Sigmoid colon (tissue), 4 donors: Measurements from ENCODE around the gene GLS2.

Experiments used
- EP300 ChIP-seq, 4 donors: sonication (generic); formaldehyde crosslinking; IDR thresholded peaks; one replicate each; pipeline ENCODE4 v1.6.1; 2017; ENCODE audit warnings: antibody characterized with exemption in 4 of 4
- POLR2A ChIP-seq, 2 donors: fragments of 450-650 bp; IDR thresholded peaks; one replicate each; pipeline ENCODE4 v1.6.1; 2016; ENCODE audit warnings: antibody characterized with exemption in 2 of 2, mild to moderate bottlenecking in 2 of 2, moderate library complexity in 2 of 2
- TF ChIP-seq, protein P1 (sequence below), 4 experiments: fragments of 450-650 bp in 3 of 4; fragments of 200-600 bp in 1 of 4; IDR thresholded peaks; one replicate each; pipeline ENCODE4 v1.5.1; 2016 to 2019; ENCODE audit warnings: antibody characterized with exemption in 4 of 4, mild to moderate bottlenecking in 3 of 4, moderate library complexity in 2 of 4

DNA sequence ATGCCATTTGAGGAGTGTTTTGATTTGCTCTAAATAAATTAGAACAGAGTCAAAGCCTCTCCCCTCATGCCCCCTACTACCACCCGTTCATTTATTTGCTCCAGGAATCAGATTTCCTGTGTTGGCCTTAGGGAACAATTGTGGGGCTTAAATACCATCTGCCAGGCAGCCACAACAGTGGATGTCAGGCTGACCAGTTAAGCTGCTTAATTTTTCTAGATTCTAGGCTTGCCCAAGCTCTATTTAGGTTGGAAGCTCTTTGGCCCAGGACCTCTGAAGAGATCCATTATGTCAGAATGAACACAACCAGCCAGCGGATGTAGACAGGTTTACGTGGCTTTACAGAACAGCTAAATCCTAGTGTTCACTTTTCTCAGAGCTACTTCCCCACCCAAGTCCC lies 37.7 kb downstream of the GLS2 start:
- TF ChIP-seq POLR2A (IDR thresholded peaks at IDR 0.05) (no peak), EP300 (IDR thresholded peaks at IDR 0.05) (no peak)
- TF ChIP-seq, protein P1, sequence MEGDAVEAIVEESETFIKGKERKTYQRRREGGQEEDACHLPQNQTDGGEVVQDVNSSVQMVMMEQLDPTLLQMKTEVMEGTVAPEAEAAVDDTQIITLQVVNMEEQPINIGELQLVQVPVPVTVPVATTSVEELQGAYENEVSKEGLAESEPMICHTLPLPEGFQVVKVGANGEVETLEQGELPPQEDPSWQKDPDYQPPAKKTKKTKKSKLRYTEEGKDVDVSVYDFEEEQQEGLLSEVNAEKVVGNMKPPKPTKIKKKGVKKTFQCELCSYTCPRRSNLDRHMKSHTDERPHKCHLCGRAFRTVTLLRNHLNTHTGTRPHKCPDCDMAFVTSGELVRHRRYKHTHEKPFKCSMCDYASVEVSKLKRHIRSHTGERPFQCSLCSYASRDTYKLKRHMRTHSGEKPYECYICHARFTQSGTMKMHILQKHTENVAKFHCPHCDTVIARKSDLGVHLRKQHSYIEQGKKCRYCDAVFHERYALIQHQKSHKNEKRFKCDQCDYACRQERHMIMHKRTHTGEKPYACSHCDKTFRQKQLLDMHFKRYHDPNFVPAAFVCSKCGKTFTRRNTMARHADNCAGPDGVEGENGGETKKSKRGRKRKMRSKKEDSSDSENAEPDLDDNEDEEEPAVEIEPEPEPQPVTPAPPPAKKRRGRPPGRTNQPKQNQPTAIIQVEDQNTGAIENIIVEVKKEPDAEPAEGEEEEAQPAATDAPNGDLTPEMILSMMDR (IDR thresholded peaks at IDR 0.05), result no peak
